Brain microvascular endothelial cell (primary cell): ENCODE measurements around the gene GPER1.

Experiments used
- DNase-seq: peaks from one replicate; pipeline ENCODE4 v3.0.0-alpha.2; 2020
- H3K27ac ChIP-seq: fragments of 250-450 bp; sonication (Bioruptor Pico); 2 replicates; pipeline ENCODE4 v1.5.1; 2020; ENCODE audit warnings: mild to moderate bottlenecking, moderate library complexity
- H3K27me3 ChIP-seq: fragments of 250-450 bp; sonication (Bioruptor Pico); replicated peaks from 2 replicates; pipeline ENCODE4 v1.5.1; 2020; ENCODE audit warnings: mild to moderate bottlenecking
- H3K36me3 ChIP-seq: fragments of 250-450 bp; sonication (Bioruptor Pico); replicated peaks from 2 replicates; pipeline ENCODE4 v1.5.1; 2020; ENCODE audit warnings: mild to moderate bottlenecking
- H3K4me3 ChIP-seq: 2 replicates; pipeline ENCODE4 v1.5.1; 2011; ENCODE audit warnings: low read depth, mild to moderate bottlenecking, control low read depth, low read length, moderate library complexity
- CTCF ChIP-seq: IDR thresholded peaks from 2 replicates; pipeline ENCODE4 v1.5.1; 2011; ENCODE audit warnings: low read depth, mild to moderate bottlenecking, moderate library complexity, low read length, control low read depth, inconsistent platforms; ENCODE audit errors: missing control alignments
- in situ Hi-C: cut with HindIII; loops from 2 replicates; pipeline ENCODE4 v1.10.0; 2017; ENCODE audit warnings: low sequenced_read_pairs, low pct_ligation_motif_present

The GPER1 gene

GRCh38 chr7:1108264-1108920 is 20.5 kb downstream of the GPER1 start:
- in situ Hi-C loops: no loop called here
- no peak for DNase-seq
- Histone ChIP-seq H3K36me3 (peaks cover 2% of the 10 kb centered on the region), H3K27ac (no peak overlapping the region), H3K27me3 (no peaks in the 10 kb centered on the region), H3K4me3 (no peak overlapping the region)
- TF ChIP-seq CTCF: no peak

- Histone ChIP-seq H3K27ac (no peak overlapping the region), H3K4me3 (no peak overlapping the region), H3K27me3 (no peaks in the 10 kb centered on the region), H3K36me3 (peaks cover 2% of the 10 kb centered on the region)
- in situ Hi-C loops: no loop called here
- no peak for TF ChIP-seq CTCF
- no peak for DNase-seq
Observed at GRCh38 chr7:1109581-1110310, 21.8 kb downstream of the GPER1 start.

- no peak overlapping the region for H3K27ac ChIP-seq
- H3K27me3 ChIP-seq: no peaks in the 10 kb centered on the region
- TF ChIP-seq CTCF: no peak
- no peak overlapping the region for H3K4me3 ChIP-seq
- no peak for DNase-seq
- peaks cover 2% of the 10 kb centered on the region for H3K36me3 ChIP-seq
- in situ Hi-C loops: no loop called here
Observed at GRCh38 chr7:1110358-1110757, 22.4 kb downstream of the GPER1 start.

- no peak for TF ChIP-seq CTCF
- DNase-seq: no peak
- H3K4me3 ChIP-seq: no peak overlapping the region
- H3K36me3 ChIP-seq: peaks cover 2% of the 10 kb centered on the region
- in situ Hi-C loops: no loop called here
- H3K27me3 ChIP-seq: no peaks in the 10 kb centered on the region
- H3K27ac ChIP-seq: no peak overlapping the region
Observed at GRCh38 chr7:1111156-1111555, 23.2 kb downstream of the GPER1 start.

GRCh38 chr7:1112109-1112508 is 24.2 kb downstream of the GPER1 start:
- Histone ChIP-seq H3K27ac (no peak overlapping the region), H3K36me3 (peaks cover 2% of the 10 kb centered on the region), H3K27me3 (no peaks in the 10 kb centered on the region), H3K4me3 (no peak overlapping the region)
- in situ Hi-C loops: no loop called here
- TF ChIP-seq CTCF: no peak
- peak; percentile 32 for DNase-seq
